Fibroblast of skin of scalp (primary cell): ENCODE results near the gene CKAP2L.
A peak's percentile ranks its signal among the peaks of the same experiment; 100 is the strongest.

Source experiments
- DNase-seq: peaks from one replicate; pipeline ENCODE4 v3.0.0-alpha.2; 2013

CKAP2L gene

DNA sequence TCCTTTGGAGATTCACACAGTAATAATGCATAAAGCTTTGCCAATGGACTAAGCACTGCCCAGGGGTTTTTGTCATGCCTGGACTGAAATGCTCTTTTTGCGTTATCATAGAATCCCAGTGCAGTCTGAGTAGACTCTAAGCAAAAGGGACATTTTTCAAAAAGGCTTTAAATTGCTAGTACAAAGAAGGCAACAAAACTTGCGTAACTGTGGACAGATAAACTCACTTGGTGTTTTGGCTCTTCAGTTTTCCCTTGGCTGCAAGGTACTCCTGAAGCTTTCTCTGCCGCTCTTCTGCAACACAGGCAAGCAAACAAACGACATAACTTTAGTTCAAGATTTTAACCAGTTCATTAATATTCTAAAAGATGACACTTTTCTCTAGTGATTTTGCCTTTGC, 2.1 kb downstream of the CKAP2L start:
- DNase-seq, result no peak

DNA sequence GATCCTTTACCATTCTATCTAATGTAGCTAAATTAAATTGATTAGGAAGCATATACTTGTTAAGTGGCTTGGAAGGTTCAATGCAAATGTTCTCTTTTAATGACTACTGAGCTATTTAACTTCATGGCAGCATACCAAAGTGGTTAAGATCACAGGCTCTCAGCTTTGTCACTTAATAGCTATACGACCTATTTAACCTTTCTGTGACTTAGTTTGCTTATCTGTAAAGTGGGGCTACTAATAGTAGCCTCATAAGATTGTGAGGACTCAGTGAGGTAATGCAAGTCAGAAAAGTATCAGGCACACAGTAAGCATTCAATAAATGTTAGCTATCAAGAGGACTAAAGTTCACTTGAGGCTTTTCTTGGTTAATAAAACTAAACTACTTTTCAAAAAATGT, 4.3 kb downstream of the CKAP2L start:
- DNase-seq, result no peak

DNA sequence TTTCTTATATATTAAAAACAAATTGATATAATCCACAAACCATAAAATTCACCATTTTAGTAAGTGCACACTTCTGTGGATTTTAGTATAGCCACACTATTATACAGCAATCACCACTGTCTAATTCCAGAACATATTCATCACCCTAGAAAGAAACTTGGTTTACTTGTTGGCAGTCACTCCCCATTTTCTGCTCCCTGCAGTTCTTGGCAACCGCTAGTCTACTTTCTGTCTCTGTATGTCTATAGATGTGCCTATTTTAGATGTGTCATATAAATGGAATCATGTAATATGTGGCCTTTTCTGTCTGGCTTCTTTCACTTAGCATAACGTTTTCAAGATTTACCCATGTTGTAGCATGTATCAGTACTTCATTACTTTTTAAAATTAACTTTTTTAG, 5.7 kb downstream of the CKAP2L start:
- DNase-seq, result peak; percentile 54

DNA sequence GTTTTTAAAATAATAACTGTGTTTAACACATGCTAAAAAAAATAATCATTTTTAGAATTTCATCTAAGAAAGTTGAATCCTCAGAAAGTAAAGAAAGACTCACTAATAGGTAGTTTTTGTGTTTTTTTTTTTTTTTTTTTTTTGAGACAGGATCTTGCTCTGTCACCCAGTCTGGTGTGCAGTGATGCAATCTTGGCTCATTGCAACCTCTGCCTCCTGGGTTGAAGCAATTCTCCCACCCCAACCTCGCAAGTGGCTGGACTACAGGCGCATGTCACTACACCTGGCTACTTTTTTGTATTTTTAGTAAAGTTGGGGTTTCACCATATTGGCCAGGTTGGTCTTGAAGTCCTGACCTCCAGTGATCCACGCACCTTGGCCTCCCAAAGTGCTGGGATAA, 7.1 kb downstream of the CKAP2L start:
- DNase-seq, result peak; percentile 12

DNA sequence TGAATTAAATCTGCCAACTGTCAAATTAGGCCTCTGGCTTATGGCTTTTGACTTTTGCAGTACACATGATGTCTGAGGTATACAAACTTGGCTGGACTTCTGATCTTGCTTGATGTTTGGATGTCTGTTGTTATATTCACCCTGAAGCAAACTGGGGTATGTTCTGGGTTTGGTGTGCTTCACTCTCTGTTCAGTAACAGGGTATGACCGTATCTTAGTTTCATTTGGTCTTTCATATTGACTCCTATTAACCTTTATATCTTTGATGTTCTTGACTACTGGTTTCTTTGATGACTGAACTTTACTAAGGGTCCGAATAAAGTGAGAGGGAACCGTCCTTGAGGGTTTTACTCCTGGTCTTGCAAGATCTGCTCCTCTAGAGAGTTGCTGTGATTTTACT, 8.2 kb downstream of the CKAP2L start:
- no peak for DNase-seq

DNA sequence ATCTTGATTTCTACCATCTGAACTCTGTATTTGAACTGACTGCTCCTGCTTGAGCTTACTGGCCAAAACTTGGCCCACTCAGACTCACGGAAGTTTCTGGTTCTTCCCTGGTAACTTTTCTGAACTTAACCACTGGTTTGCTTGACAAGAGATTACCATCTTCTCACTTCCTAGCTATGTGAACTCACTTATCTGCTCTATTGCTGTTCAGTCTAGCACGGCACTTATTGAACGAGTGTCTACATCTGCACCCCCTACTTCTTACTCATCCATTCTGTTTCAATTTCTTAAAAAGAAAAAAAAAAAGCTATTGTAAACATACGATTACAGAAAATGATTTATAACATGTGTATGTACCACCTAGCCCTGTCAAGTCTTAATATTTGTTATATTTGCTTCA, 9.0 kb downstream of the CKAP2L start:
- no peak for DNase-seq

DNA sequence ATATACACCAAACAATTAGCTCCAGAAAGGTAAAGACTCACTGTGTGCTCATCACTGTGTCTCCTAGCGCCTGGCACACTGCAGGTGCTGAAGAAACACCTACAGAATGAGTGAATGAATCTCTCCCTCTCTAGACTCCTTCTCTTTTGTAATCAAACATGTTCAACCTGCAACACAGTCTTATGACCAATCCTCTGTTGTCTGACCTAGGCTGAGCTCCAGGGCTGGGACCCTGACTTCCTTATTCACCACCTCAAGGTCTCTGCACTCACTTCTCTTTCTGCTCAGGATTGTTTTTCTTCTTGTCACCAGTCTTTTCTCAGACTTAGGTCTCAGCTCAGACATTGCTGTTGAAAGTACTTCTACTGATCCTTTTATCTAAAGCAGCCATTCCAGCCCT, 9.8 kb downstream of the CKAP2L start:
- no peak for DNase-seq

DNA sequence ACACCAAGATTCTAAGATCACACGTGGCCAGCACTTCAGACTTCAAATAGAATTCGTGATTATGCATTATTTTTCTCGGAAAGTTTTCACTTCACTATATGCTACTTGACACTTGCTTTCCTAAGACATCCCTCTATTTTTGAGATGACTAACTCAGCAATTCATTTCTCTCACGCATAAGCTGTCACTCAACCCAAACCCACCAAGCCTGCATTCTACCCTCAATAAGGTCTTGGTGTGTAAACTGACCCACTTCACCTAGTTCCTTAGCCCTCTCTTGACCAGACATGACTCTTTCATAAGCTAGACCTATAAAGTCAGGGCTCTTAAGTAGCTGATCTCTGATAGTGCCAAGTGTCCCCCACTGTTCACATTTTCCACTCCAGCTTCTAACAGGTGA, 11.7 kb downstream of the CKAP2L start:
- no peak for DNase-seq

DNA sequence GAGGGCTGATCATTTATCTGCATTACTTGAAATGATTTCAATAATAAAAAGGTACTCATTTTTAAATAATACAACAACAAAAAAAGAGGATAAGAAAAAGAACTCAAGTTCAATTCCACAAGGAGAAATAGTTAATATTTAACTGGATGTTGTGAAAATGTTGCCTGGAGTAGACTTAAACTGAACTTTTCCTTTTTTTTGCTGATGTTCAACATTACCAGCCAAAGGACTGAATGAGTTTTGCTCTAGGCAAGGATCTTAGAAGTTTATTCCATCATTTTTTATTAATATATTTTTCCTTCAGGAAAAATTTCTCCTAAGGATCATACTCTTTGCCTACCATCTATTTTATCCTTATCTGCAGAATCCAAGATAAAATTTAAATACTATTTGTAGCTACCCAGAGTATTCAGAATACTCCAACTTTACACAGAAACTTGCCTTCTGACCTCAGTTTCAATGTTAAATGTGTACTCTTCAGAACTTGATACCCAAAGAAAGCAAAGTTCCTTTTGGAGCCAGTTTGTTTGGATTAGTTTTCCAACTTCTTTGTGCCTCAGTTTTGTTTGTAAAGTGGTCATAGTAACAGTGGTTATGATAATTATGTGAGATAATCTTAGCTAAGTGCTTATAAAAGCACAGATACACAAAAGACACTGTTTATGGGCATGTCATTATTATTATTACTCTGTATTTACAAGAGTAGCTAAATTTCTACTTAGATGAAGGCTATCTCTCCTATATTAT, 12.8 kb downstream of the CKAP2L start:
- DNase-seq, result no peak

DNA sequence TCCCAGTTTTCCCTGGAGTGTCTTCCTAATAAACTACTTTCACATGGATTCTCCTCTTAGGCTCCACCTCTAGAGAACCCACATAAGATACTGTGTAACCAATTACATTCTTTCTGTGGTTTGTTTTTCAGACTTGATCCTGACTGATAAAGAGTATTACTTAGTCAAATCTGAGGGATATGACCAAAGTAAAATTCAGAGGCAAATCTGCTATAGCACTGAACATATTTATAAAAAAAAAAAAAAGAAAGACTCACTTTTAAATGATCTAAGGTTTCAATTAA, 13.9 kb downstream of the CKAP2L start:
- DNase-seq, result peak; percentile 57

DNA sequence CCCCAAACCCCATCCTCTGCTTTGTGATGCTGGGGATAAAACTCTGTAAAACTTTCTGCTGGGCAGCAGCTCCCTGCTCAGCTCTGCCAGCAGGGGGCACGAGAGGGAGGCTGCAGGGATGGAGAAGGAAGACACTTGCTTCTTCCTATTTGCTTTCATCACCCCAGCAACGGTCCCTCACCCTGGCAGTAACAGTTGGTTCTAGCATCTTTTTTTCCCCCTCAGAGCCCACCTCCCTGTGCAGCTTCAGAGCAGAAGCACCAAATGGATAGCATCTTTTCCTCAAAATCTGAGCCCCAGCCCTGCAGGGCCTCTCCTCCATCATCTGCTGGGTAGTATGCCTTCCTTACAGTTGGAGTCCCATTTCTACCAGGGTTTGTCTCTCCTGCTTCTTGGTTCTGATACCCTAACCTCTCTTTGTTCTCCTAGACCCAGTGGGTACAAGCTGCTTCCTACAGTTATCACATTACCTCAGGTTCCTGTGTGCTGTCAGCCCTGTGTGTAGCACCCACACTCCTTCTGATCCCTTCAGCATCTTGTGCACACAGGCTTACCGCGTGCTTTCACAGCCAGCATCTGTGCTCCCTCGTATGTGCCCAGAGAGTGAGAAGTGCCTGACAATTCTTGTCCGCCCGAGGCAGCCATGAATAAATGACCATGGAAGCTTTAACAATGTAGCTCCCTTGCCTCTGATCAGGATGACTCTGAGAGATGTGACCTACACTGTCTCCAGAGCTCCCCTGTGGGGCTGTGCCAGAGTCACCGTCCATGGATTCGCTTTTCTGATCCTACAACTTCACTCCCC, 14.5 kb downstream of the CKAP2L start:
- peak; percentile 80 for DNase-seq

DNA sequence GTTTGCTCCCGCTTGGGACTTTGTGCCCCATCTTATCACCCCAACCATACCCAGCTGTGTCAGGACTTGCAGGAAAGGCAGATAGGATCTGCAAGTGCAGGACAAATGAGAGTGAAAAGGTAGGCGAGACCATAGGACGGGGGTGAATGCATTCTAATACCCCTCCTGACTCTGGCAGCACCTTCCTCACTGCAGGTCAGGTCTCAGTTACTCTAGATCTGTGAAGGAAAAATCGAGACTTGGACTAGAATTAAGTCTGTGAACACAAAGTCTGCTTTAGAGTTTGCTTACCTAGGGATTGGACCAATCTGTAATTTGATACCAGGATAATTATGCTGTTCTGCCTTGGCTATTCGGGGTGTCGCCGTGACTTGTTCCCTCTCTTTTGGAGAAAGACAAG, 23.9 kb downstream of the CKAP2L start:
- DNase-seq, result no peak

DNA sequence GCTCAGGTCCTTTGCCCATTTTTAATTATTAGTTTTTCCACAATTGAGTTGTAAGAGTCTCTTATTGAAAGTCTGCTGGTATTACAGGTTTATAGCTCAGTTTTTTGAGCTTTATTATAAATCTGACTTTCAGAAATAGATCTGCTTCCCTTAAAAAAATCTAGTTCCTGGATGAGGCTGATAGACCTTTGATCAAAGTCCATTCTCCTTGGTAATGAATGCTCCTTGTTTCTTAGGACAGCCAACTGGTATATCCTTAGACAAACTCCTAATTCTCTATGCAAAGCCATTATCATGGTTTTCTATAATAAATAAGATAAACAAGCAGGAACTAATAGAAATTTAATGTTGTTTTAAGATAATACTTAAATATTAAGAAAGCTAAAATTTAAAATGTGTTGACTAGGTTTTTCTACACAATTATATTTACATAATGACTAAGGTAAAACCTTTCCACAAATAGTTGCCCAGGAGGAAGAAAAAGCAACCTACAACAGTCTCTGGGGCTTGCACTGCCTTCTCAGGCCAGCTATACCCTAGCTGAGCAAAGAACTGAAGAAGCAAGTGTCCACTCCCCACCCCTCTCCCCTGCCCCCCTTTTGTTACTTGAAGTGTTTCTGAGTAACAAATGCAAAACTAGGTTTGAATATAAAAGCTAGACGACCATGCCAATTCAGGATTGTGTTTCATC, 26.7 kb downstream of the CKAP2L start:
- no peak for DNase-seq

DNA sequence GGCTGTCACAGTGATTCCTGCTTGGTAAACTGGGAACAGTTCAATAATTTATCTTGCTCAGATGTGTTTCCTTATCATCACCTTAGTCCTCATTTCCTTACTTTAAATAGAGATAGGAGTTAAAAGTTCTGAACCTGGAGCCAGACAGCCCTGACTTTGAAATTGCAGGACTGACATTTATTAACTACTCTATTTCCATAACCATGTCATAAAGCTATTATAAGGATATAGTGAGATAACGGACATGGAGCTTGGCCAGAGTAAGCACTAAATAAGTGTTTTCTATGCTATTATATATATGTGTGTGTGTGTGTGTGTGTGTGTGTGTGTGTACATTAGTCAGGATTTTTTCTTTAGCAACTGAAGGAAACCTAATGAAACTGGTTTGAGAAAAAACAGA, 30.5 kb downstream of the CKAP2L start:
- DNase-seq, result no peak

DNA sequence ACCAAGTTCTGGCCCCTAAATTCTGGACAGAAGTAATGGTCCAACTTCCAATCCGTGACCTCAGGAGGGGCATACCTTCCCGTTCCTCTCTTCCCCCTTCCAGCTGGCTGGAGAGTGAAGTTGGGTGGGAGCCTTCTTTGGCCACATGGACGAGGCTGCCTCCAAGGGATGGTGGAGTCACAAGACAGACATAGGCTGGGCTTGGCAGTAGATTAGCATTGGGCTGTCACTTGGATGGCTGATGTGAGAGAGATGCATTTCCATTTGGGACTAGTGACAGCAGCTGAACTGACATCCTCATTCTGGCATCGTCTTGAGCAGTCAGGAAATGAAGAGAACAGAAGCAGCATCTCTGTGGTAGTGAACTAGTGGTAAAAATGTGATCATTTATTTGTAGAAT, 31.0 kb downstream of the CKAP2L start:
- no peak for DNase-seq

DNA sequence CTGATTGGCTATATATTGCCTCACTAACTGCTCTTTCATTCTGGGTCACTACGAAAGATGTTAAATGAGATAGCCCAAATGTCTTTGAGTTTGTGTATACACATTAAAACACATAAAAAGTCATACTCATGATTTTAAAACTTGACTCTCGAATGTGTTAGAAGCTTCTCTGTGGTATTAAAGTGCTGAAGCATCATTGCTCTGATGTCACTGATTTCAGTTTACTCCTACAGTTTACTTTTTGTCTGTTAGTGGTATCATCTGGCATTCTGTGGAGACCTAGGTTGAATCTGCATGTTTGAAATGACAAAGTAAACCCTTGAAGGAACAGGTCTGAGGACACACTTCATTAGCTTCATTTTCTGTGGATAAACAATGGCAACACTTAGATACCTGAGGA, 32.9 kb downstream of the CKAP2L start:
- no peak for DNase-seq

DNA sequence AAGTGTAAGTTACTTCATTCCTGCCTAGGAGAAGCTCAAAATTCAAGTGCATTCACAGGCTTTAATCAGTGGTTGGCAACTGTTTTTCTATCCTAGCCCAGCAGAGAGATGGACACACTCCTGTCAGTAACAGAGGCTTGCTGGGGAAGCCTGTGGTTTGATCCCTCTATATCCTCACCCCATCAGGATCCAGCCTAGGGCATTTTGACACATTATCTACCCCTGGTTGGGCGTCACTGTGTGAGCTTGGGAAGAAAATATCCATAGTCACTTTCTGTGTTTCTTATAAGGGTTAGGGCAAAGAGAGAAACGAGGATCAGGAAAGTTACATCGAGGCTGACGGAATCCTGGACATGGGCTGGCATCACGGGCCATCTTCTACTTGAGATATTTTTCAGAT, 33.6 kb downstream of the CKAP2L start:
- no peak for DNase-seq

DNA sequence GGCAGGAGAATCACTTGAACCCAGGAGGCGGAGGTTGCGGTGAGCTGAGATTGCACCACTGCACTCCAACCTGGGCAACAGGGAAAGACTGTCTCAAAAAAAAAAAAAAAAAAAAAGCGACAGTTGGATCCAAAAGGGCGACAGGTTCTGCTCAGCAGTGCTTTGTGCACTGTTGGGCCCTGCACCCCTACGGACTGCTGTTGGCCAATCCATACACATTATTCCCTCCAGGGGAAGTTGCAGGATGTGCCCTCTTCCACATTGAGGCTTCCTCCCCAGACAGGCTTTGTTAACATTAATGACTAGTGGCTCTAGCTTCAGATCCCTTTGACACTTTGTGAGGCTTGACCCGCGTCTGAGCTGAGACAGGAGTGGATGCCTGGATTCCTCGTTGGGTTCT, 34.2 kb downstream of the CKAP2L start:
- DNase-seq, result no peak

DNA sequence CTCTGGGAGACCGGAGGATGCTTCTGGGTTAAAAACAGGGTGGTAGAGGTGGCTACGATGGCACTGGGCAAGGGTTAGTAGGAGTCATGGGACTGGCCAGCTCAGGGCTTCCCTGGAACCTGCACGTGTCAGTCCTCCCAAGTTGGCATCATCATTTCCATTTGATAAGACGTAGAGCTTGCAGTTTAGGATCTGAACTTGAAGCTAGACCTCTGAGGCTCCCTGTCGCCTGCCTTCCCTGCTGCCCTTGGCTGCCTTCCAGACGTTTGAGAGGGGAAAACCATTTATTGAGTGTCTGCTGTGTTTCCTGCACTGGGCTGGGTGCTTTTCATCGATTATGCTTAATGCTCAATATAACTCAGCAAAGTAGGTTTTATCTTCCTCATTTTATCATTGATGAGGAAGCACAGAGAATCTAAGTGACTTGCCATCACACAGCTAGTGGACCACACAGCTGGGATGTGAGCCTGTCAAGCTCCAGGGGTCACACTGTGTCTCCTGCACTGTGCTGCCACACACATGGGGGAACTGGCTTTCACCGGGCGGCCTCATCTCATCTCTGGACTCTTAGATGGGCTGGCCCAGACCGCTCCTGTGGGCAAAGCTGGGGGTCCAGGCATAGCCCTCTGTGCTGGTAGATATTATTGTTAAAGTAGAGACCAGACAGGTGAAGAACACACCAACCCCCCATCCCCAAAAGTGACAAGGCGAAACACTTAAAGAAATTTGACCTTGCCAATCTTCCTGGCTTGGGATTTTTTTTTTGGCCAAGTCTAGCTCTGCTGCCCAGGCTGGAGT, 35.8 kb downstream of the CKAP2L start:
- DNase-seq, result no peak

DNA sequence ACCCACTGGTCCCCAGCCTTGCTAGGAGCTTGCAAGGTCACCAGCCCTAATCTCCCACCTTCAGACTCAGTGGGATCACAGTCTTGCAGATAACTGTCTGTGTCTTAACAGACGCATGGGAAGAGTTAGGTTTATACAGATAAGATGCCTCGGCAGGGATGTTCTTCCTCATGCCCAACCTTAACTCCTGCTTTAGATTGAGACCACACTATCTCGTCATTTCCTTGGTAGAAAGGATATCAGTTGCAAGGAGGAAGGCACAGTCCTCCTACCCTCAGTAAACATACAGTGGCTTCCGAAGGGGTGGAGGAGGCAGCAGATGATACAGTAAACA, 36.4 kb downstream of the CKAP2L start:
- DNase-seq, result no peak

DNA sequence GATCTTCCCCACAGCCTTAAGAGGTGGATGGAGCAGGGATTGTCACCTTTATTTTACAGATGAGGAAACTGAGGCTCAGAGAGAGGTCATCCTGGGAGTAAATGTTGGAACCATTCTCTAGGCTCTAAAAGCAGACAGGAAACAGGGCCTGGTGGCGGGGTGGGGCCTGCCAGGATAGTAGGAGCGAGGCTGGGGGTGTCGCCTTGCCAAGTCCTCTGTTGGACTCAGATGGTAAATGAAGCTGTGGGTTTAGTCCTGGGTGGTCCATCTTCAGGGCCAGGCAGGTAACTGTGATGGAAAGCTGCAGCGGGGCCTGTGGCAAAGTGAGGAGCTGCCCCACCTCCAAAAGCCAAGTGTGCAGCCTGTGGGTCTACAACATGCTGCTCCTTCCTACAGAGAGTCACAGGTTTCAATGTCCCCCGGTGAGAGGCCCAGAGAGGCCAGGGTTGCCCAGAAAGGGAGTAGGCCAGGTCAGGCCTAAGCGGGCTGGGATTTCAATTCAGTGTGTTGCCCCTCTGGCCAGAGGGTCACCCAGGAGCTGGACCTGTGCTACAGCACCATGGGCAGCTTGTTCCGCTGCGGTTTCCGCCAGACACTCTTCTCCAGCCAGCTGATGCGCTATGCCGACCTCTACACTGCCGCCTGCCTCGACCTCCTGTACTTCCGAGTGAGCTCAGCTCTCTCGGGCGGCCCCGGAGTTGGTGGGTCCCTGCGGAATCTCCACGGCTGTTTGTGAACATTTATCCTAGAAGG, 37.0 kb downstream of the CKAP2L start:
- no peak for DNase-seq

DNA sequence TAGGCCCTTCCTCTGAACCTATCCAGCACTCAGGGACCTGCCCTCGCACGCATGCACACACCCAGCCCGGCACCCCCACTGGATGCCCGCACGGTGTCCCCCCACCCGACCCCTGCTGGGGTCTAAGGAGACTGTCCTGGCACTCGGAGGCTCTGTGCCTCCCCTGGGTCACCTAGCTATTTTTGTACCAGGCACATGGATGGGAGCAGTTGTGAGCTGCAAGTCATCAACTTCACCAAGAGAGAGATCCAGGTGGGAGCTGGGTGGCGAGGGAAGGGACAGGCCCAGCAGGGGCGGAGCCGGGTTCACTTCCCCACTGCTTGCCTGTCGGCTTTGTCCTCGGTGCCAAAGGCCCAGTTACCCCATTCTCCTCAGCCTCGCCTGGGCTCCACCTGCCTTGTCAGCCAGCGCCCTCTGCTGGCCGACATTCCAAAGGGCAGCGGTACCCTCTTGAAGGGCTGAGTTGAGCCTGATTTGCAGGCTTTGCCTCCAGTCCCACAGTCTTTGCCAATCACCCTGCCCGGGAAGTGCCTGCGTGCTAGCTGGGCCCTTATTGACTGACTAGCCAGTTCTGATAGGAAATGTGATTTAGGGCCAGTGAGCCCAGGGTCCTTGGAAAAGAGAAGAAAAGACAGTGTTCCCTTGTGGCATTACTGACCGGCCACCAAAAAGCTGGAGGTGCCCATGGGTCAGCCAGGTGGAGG, 37.8 kb downstream of the CKAP2L start:
- DNase-seq, result peak; percentile 87
